H9 (cell line): ENCODE measurements around the gene UST. TPM values are rescaled to one million over a fixed set of nuclear protein-coding genes. Genes with fewer than 3 reads are reported as not detected.

Experiments used
- DNase-seq: peaks from one replicate; pipeline ENCODE4 v3.0.0-alpha.2; 2017
- H2AFZ ChIP-seq: one replicate; pipeline ENCODE4 v1.6.1; 2013; ENCODE audit warnings: mild to moderate bottlenecking, low read length, control low read depth, moderate library complexity
- H2AK5ac ChIP-seq: 2 replicates; pipeline ENCODE4 v1.6.1; 2013; ENCODE audit warnings: low read length, control low read depth, mixed read lengths; ENCODE audit not compliant: insufficient read length
- H2BK120ac ChIP-seq: one replicate; pipeline ENCODE4 v1.6.1; 2013; ENCODE audit warnings: low read depth, mild to moderate bottlenecking, low read length, control low read depth, inconsistent platforms; ENCODE audit not compliant: poor library complexity, severe bottlenecking
- H2BK12ac ChIP-seq: 2 replicates; pipeline ENCODE4 v1.6.1; 2013; ENCODE audit warnings: low read length, control low read depth, mixed read lengths, low read depth; ENCODE audit not compliant: insufficient read length
- H2BK15ac ChIP-seq: 2 replicates; pipeline ENCODE4 v1.6.1; 2013; ENCODE audit warnings: low read depth, low read length, control low read depth
- H2BK20ac ChIP-seq: one replicate; pipeline ENCODE4 v1.6.1; 2013; ENCODE audit warnings: low read depth, mild to moderate bottlenecking, low read length, control low read depth, inconsistent platforms; ENCODE audit not compliant: poor library complexity, severe bottlenecking
- H2BK5ac ChIP-seq: 2 replicates; pipeline ENCODE4 v1.6.1; 2013; ENCODE audit warnings: low read length, control low read depth, mixed read lengths; ENCODE audit not compliant: insufficient read length
- H3K14ac ChIP-seq: 2 replicates; pipeline ENCODE4 v1.6.1; 2013; ENCODE audit warnings: low read length, control low read depth; ENCODE audit not compliant: insufficient read depth
- H3K18ac ChIP-seq: 2 replicates; pipeline ENCODE4 v1.6.1; 2013; ENCODE audit warnings: low read depth, mild to moderate bottlenecking, mixed read lengths, low read length, control low read depth; ENCODE audit not compliant: insufficient read length
- H3K23ac ChIP-seq: 2 replicates; pipeline ENCODE4 v1.6.1; 2013; ENCODE audit warnings: low read length, control low read depth, mixed read lengths, low read depth; ENCODE audit not compliant: insufficient read length
- H3K23me2 ChIP-seq: 2 replicates; pipeline ENCODE4 v1.6.1; 2013; ENCODE audit warnings: low read depth, mild to moderate bottlenecking, mixed read lengths, low read length, control low read depth; ENCODE audit not compliant: insufficient read length, poor library complexity, severe bottlenecking
- H3K27ac ChIP-seq: 2 replicates; pipeline ENCODE4 v1.5.1; 2013; ENCODE audit warnings: low read length, control low read depth, mixed read lengths, low read depth; ENCODE audit not compliant: insufficient read length
- H3K27me3 ChIP-seq: 2 replicates; pipeline ENCODE4 v1.6.1; 2013; ENCODE audit warnings: low read length, control low read depth, inconsistent platforms; ENCODE audit not compliant: insufficient read depth
- H3K4ac ChIP-seq: 2 replicates; pipeline ENCODE4 v1.6.1; 2013; ENCODE audit warnings: low read depth, mild to moderate bottlenecking, control low read depth, inconsistent platforms, low read length, moderate library complexity
- H3K4me1 ChIP-seq: 2 replicates; pipeline ENCODE4 v1.6.1; 2013; ENCODE audit warnings: low read length, control low read depth, inconsistent platforms; ENCODE audit not compliant: insufficient read depth
- H3K4me2 ChIP-seq: 2 replicates; pipeline ENCODE4 v1.6.1; 2013; ENCODE audit warnings: low read length, control low read depth, mixed read lengths; ENCODE audit not compliant: insufficient read length, insufficient read depth
- H3K56ac ChIP-seq: 2 replicates; pipeline ENCODE4 v1.6.1; 2013; ENCODE audit warnings: low read depth, mild to moderate bottlenecking, mixed read lengths, low read length, control low read depth; ENCODE audit not compliant: insufficient read length
- H3K79me1 ChIP-seq: 2 replicates; pipeline ENCODE4 v1.6.1; 2013; ENCODE audit warnings: low read depth, mild to moderate bottlenecking, moderate library complexity, low read length, control low read depth, inconsistent platforms; ENCODE audit not compliant: insufficient read depth, poor library complexity, severe bottlenecking
- H3K79me2 ChIP-seq: 2 replicates; pipeline ENCODE4 v1.6.1; 2013; ENCODE audit warnings: low read length, control low read depth, inconsistent platforms; ENCODE audit not compliant: insufficient read depth
- H3K9ac ChIP-seq: 2 replicates; pipeline ENCODE4 v1.6.1; 2013; ENCODE audit warnings: low read length, control low read depth, mixed read lengths; ENCODE audit not compliant: insufficient read length; ENCODE audit errors: extremely low read depth
- H3K9me3 ChIP-seq: one replicate; pipeline ENCODE4 v1.6.1; 2013; ENCODE audit warnings: low read depth, low read length, inconsistent platforms; ENCODE audit not compliant: control insufficient read depth
- H3T11ph ChIP-seq: one replicate; pipeline ENCODE4 v1.6.1; 2013; ENCODE audit warnings: mild to moderate bottlenecking, low read length, control low read depth, inconsistent platforms
- H4K20me1 ChIP-seq: one replicate; pipeline ENCODE4 v1.6.1; 2013; ENCODE audit not compliant: control insufficient read depth, insufficient read length, insufficient read depth
- H4K5ac ChIP-seq: 2 replicates; pipeline ENCODE4 v1.6.1; 2013; ENCODE audit warnings: low read depth, mild to moderate bottlenecking, mixed read lengths, low read length, control low read depth; ENCODE audit not compliant: insufficient read length
- H4K8ac ChIP-seq: replicated peaks from 2 replicates; pipeline ENCODE4 v1.6.1; 2013; ENCODE audit warnings: low read length, control low read depth, mixed read lengths, low read depth; ENCODE audit not compliant: insufficient read length
- H4K91ac ChIP-seq: 2 replicates; pipeline ENCODE4 v1.6.1; 2013; ENCODE audit warnings: low read depth, mild to moderate bottlenecking, moderate library complexity, mixed read lengths, low read length, control low read depth; ENCODE audit not compliant: insufficient read length
- H3K27ac Mint-ChIP-seq, 3 experiments: 2 replicates in 2 of 3; 3 replicates in 1 of 3; pipeline ENCODE4 v1.8.0; 2020 to 2021; ENCODE audit warnings: mixed read lengths in 3 of 3, mild to moderate bottlenecking in 1 of 3, moderate library complexity in 1 of 3
- H3K27me3 Mint-ChIP-seq: 2 replicates; pipeline ENCODE4 v1.8.0; 2021; ENCODE audit warnings: low read depth, mild to moderate bottlenecking, moderate library complexity, mixed read lengths
- H3K36me3 Mint-ChIP-seq, 3 experiments: 2 replicates in 2 of 3; 3 replicates in 1 of 3; pipeline ENCODE4 v1.8.0; 2020 to 2021; ENCODE audit warnings: low read depth in 3 of 3, mixed read lengths in 3 of 3; ENCODE audit not compliant: insufficient read depth in 1 of 3
- H3K4me1 Mint-ChIP-seq, 2 experiments: 2 replicates each; pipeline ENCODE4 v1.8.0; 2020; ENCODE audit warnings: mixed read lengths in 2 of 2
- H3K4me3 Mint-ChIP-seq, 2 experiments: 2 replicates in 1 of 2; 3 replicates in 1 of 2; pipeline ENCODE4 v1.8.0; 2020 to 2021; ENCODE audit warnings: mild to moderate bottlenecking in 2 of 2, mixed read lengths in 2 of 2, moderate library complexity in 1 of 2
- H3K9me3 Mint-ChIP-seq, 2 experiments: 2 replicates in 1 of 2; 3 replicates in 1 of 2; pipeline ENCODE4 v1.8.0; 2020; ENCODE audit warnings: mild to moderate bottlenecking in 2 of 2, mixed read lengths in 2 of 2, moderate library complexity in 1 of 2
- CTCF ChIP-seq: fragments of 200-600 bp; sonication (generic); conservative IDR thresholded peaks from 3 replicates; pipeline ENCODE4 v1.8.0; 2021; ENCODE audit warnings: antibody characterized with exemption, mild to moderate bottlenecking
- WGBS: extraction: QIAGEN DNeasy Blood & Tissue Kit; methylation state at CpG from one replicate; pipeline ENCODE4 v1.1.7; 2013; ENCODE audit warnings: missing lambda C conversion rate, low lambda C conversion rate, mixed read lengths; ENCODE audit not compliant: insufficient read length; ENCODE audit errors: extremely low coverage; 5-methylcytosine and 5-hydroxymethylcytosine counted together
- total RNA-seq: library from RNA; stranded (reverse); gene quantifications from 2 replicates; pipeline ENCODE4 v1.2.1, GENCODE V29; 2021

UST gene
- total RNA-seq, 1 experiment from 2014 or later = 14.4 TPM

GRCh38 chr6:149086363-149086762 is 339.5 kb downstream of the UST start:
- H3K79me2 ChIP-seq = no peaks in the 10 kb centered on the region
- DNase-seq = no peak
- H4K20me1 ChIP-seq = no peaks in the 10 kb centered on the region
- H2BK20ac ChIP-seq = no peak overlapping the region
- no peak overlapping the region for H3K56ac ChIP-seq
- no peak overlapping the region for H4K91ac ChIP-seq
- no peaks in the 10 kb centered on the region for H3K9me3 ChIP-seq
- no peaks in the 10 kb centered on the region for H3K27me3 ChIP-seq
- Mint-ChIP-seq H3K4me1 (no peaks in the 10 kb centered on the region), H3K36me3 (no peaks in the 10 kb centered on the region), H3K9me3 (no peaks in the 10 kb centered on the region), H3K4me3 (no peak overlapping the region), H3K27me3 (no peaks in the 10 kb centered on the region), H3K27ac (no peak overlapping the region)
- no peak overlapping the region for H3K14ac ChIP-seq
- H3K18ac ChIP-seq = no peak overlapping the region
- H2AFZ ChIP-seq = no peak overlapping the region
- H3K4me2 ChIP-seq = no peak overlapping the region
- WGBS = no CpG with 5 or more reads among the region's 3 CpGs
- no peak overlapping the region for H4K8ac ChIP-seq
- H3K79me1 ChIP-seq = no peaks in the 10 kb centered on the region
- no peak overlapping the region for H3K4ac ChIP-seq
- no peak for TF ChIP-seq CTCF
- H2BK5ac ChIP-seq = no peak overlapping the region
- no peaks in the 10 kb centered on the region for H3K4me1 ChIP-seq
- H3K23me2 ChIP-seq = no peaks in the 10 kb centered on the region
- H3K23ac ChIP-seq = no peak overlapping the region
- H2BK15ac ChIP-seq = no peak overlapping the region
- H2BK120ac ChIP-seq = no peak overlapping the region
- H4K5ac ChIP-seq = no peak overlapping the region
- no peak overlapping the region for H2BK12ac ChIP-seq
- no peak overlapping the region for H3T11ph ChIP-seq
- no peak overlapping the region for H3K27ac ChIP-seq
- H3K9ac ChIP-seq = no peak overlapping the region
- H2AK5ac ChIP-seq = no peak overlapping the region
